ENCODE results near the gene ZNF35. TPM values are rescaled to one million over a fixed set of nuclear protein-coding genes. Genes with fewer than 3 reads are reported as not detected.

ZNF35 gene
- total and polyA plus RNA-seq, 4 donors: 1.2 to 4.9 (median 1.7) TPM

GRCh38 chr3:44661189-44661588 lies 12.7 kb downstream of the ZNF35 start:
- Histone ChIP-seq H3K9ac (ENCODE audit: low read depth in 1 of 2, low read length in 2 of 2) (no peak overlapping the region), H3K27ac (ENCODE audit: low read depth in 1 of 2, low read length in 2 of 2) (no peak overlapping the region), H3K4me3 (ENCODE audit: low read depth in 1 of 3, low read length in 3 of 3) (no peak overlapping the region), H3K27me3 (ENCODE audit: control insufficient read depth in 4 of 4, insufficient read depth in 4 of 4, low read length in 3 of 4) (no peaks in the 10 kb centered on the region), H3K9me3 (ENCODE audit: control insufficient read depth in 4 of 4, low read length in 3 of 4) (peaks cover 22 to 42% (median 33%) of the 10 kb centered on the region in 4 donors), H3K4me1 (ENCODE audit: control insufficient read depth in 4 of 4, insufficient read depth in 4 of 4, low read length in 3 of 4) (no peaks in the 10 kb centered on the region), H3K36me3 (ENCODE audit: control insufficient read depth in 4 of 4, insufficient read depth in 3 of 4, low read depth in 1 of 4, low read length in 3 of 4) (peaks cover 8 to 44% (median 38%) of the 10 kb centered on the region in 4 donors)
- WGBS: 98% methylated on average over 2 of the region's 2 CpGs
- TF ChIP-seq FOXA2 (IDR thresholded peaks at IDR 0.05) (no peak), EGR1 (IDR thresholded peaks at IDR 0.05; ENCODE audit: low read depth in 2 of 2) (no peak), FOXA1 (IDR thresholded peaks at IDR 0.05) (no peak), NR2F2 (IDR thresholded peaks at IDR 0.05) (no peak), YY1 (IDR thresholded peaks at IDR 0.05) (no peak), TAF1 (conservative IDR thresholded peaks at IDR 0.05) (no peak), RXRA (IDR thresholded peaks at IDR 0.05) (no peak), SP1 (IDR thresholded peaks at IDR 0.05) (no peak), RAD21 (IDR thresholded peaks at IDR 0.05) (no peak), HNF4A (conservative IDR thresholded peaks at IDR 0.05) (no peak)
- TF ChIP-seq, protein P1, sequence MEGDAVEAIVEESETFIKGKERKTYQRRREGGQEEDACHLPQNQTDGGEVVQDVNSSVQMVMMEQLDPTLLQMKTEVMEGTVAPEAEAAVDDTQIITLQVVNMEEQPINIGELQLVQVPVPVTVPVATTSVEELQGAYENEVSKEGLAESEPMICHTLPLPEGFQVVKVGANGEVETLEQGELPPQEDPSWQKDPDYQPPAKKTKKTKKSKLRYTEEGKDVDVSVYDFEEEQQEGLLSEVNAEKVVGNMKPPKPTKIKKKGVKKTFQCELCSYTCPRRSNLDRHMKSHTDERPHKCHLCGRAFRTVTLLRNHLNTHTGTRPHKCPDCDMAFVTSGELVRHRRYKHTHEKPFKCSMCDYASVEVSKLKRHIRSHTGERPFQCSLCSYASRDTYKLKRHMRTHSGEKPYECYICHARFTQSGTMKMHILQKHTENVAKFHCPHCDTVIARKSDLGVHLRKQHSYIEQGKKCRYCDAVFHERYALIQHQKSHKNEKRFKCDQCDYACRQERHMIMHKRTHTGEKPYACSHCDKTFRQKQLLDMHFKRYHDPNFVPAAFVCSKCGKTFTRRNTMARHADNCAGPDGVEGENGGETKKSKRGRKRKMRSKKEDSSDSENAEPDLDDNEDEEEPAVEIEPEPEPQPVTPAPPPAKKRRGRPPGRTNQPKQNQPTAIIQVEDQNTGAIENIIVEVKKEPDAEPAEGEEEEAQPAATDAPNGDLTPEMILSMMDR (IDR thresholded peaks at IDR 0.05; ENCODE audit: low read depth, low read length, missing input control): no peak
- TF ChIP-seq, protein P2, sequence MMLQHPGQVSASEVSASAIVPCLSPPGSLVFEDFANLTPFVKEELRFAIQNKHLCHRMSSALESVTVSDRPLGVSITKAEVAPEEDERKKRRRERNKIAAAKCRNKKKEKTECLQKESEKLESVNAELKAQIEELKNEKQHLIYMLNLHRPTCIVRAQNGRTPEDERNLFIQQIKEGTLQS (IDR thresholded peaks at IDR 0.05): no peak
- TF ChIP-seq, protein P3, sequence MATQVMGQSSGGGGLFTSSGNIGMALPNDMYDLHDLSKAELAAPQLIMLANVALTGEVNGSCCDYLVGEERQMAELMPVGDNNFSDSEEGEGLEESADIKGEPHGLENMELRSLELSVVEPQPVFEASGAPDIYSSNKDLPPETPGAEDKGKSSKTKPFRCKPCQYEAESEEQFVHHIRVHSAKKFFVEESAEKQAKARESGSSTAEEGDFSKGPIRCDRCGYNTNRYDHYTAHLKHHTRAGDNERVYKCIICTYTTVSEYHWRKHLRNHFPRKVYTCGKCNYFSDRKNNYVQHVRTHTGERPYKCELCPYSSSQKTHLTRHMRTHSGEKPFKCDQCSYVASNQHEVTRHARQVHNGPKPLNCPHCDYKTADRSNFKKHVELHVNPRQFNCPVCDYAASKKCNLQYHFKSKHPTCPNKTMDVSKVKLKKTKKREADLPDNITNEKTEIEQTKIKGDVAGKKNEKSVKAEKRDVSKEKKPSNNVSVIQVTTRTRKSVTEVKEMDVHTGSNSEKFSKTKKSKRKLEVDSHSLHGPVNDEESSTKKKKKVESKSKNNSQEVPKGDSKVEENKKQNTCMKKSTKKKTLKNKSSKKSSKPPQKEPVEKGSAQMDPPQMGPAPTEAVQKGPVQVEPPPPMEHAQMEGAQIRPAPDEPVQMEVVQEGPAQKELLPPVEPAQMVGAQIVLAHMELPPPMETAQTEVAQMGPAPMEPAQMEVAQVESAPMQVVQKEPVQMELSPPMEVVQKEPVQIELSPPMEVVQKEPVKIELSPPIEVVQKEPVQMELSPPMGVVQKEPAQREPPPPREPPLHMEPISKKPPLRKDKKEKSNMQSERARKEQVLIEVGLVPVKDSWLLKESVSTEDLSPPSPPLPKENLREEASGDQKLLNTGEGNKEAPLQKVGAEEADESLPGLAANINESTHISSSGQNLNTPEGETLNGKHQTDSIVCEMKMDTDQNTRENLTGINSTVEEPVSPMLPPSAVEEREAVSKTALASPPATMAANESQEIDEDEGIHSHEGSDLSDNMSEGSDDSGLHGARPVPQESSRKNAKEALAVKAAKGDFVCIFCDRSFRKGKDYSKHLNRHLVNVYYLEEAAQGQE (IDR thresholded peaks at IDR 0.05): no peak
- TF ChIP-seq, protein P4, sequence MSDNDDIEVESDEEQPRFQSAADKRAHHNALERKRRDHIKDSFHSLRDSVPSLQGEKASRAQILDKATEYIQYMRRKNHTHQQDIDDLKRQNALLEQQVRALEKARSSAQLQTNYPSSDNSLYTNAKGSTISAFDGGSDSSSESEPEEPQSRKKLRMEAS (IDR thresholded peaks at IDR 0.05): no peak
- TF ChIP-seq, protein P5, sequence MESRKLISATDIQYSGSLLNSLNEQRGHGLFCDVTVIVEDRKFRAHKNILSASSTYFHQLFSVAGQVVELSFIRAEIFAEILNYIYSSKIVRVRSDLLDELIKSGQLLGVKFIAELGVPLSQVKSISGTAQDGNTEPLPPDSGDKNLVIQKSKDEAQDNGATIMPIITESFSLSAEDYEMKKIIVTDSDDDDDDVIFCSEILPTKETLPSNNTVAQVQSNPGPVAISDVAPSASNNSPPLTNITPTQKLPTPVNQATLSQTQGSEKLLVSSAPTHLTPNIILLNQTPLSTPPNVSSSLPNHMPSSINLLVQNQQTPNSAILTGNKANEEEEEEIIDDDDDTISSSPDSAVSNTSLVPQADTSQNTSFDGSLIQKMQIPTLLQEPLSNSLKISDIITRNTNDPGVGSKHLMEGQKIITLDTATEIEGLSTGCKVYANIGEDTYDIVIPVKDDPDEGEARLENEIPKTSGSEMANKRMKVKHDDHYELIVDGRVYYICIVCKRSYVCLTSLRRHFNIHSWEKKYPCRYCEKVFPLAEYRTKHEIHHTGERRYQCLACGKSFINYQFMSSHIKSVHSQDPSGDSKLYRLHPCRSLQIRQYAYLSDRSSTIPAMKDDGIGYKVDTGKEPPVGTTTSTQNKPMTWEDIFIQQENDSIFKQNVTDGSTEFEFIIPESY (IDR thresholded peaks at IDR 0.05): no peak
- DNase-seq (ENCODE audit: low spot score): no peak

GRCh38 chr3:44665173-44665572 lies 16.6 kb downstream of the ZNF35 start:
- WGBS: 98% methylated on average over 3 of the region's 3 CpGs
- peaks cover 2 to 17% (median 9%) of the 10 kb centered on the region in 4 donors for H3K9me3 ChIP-seq (ENCODE audit: control insufficient read depth in 4 of 4, low read length in 3 of 4)
- H3K4me1 ChIP-seq (ENCODE audit: control insufficient read depth in 4 of 4, insufficient read depth in 4 of 4, low read length in 3 of 4): no peaks in the 10 kb centered on the region
- no peaks in the 10 kb centered on the region for H3K27me3 ChIP-seq (ENCODE audit: control insufficient read depth in 4 of 4, insufficient read depth in 4 of 4, low read length in 3 of 4)
- no peak overlapping the region for H3K27ac ChIP-seq (ENCODE audit: low read depth in 1 of 2, low read length in 2 of 2)
- H3K9ac ChIP-seq (ENCODE audit: low read depth in 1 of 2, low read length in 2 of 2): no peak overlapping the region
- DNase-seq (ENCODE audit: low spot score): no peak
- peaks cover 2 to 8% (median 5%) of the 10 kb centered on the region in 4 donors for H3K36me3 ChIP-seq (ENCODE audit: control insufficient read depth in 4 of 4, insufficient read depth in 3 of 4, low read depth in 1 of 4, low read length in 3 of 4)
- no peak overlapping the region for H3K4me3 ChIP-seq (ENCODE audit: low read depth in 1 of 3, low read length in 3 of 3)
- no peak for TF ChIP-seq FOXA1 (IDR thresholded peaks at IDR 0.05)
- TF ChIP-seq, protein P2 (IDR thresholded peaks at IDR 0.05): no peak
- TF ChIP-seq FOXA2 (IDR thresholded peaks at IDR 0.05): no peak
- TF ChIP-seq JUND (IDR thresholded peaks at IDR 0.05): no peak
- no peak for TF ChIP-seq RAD21 (IDR thresholded peaks at IDR 0.05)
- TF ChIP-seq RXRA (IDR thresholded peaks at IDR 0.05): no peak
- no peak for TF ChIP-seq SP1 (IDR thresholded peaks at IDR 0.05)
- TF ChIP-seq, protein P5 (IDR thresholded peaks at IDR 0.05): no peak
- TF ChIP-seq, protein P3 (IDR thresholded peaks at IDR 0.05): no peak
- TF ChIP-seq EGR1 (IDR thresholded peaks at IDR 0.05; ENCODE audit: low read depth in 2 of 2): no peak
- no peak for TF ChIP-seq NR2F2 (IDR thresholded peaks at IDR 0.05)
- TF ChIP-seq GABPA (IDR thresholded peaks at IDR 0.05 in 1 of 2, conservative IDR thresholded peaks at IDR 0.05 in 1 of 2): no peak

Data from liver (tissue), 9 donors.